ENCODE data around the gene ABCA13. TPM values are rescaled to one million over a fixed set of nuclear protein-coding genes. Genes with fewer than 3 reads are reported as not detected.

Gene ABCA13
- total RNA-seq, 1 experiment from 2014 or later = 1.7 TPM

- no peak overlapping the region for H3K27ac ChIP-seq (ENCODE audit: low read length)
- intact Hi-C loops (cut with micrococcal nuclease; ENCODE audit: unreplicated experiment) (no loop called here), in situ Hi-C loops (cut with HindIII; ENCODE audit: low pct_unique_long_range_greater_than_20kb, low sequenced_read_pairs) (no loop called here)
- no peaks in the 10 kb centered on the region for H3K4me1 ChIP-seq (ENCODE audit: control insufficient read depth, insufficient read depth, low read length)
- H3K27me3 ChIP-seq (ENCODE audit: control insufficient read depth, insufficient read depth, low read length) = no peaks in the 10 kb centered on the region
- no peak for ATAC-seq
- TF ChIP-seq REST (IDR thresholded peaks at IDR 0.05; ENCODE audit: insufficient read depth in 1 of 2, low read depth in 2 of 2, low read length in 1 of 2) (no peak), TCF7L2 (IDR thresholded peaks at IDR 0.05; ENCODE audit: low read depth, low read length) (no peak), SIN3A (IDR thresholded peaks at IDR 0.05; ENCODE audit: borderline replicate concordance, insufficient read depth, low read depth, low read length) (no peak), CTCF (IDR thresholded peaks at IDR 0.05) (no peak)
- no TSS peak for BruUV-seq (replicated peaks)
- no peaks in the 10 kb centered on the region for H3K9me3 ChIP-seq (ENCODE audit: control insufficient read depth, insufficient read depth, low read depth, low read length)
- no peak for DNase-seq (ENCODE audit: low read depth, low spot score)
- ChIA-PET CTCF (no interaction called here), POLR2A (no interaction called here)
- H3K4me3 ChIP-seq (ENCODE audit: low read depth in 2 of 2, low read length in 2 of 2) = no peak overlapping the region
- H3K36me3 ChIP-seq (ENCODE audit: control insufficient read depth, insufficient read depth, low read length) = no peaks in the 10 kb centered on the region
These were observed 496.1 kb downstream of the ABCA13 start for GRCh38 chr7:48667407-48667806.

- no peaks in the 10 kb centered on the region for H3K27me3 ChIP-seq (ENCODE audit: control insufficient read depth, insufficient read depth, low read length)
- no peak for ATAC-seq
- no peak for DNase-seq (ENCODE audit: low read depth, low spot score)
- TF ChIP-seq REST (IDR thresholded peaks at IDR 0.05; ENCODE audit: insufficient read depth in 1 of 2, low read depth in 2 of 2, low read length in 1 of 2) (no peak), TCF7L2 (IDR thresholded peaks at IDR 0.05; ENCODE audit: low read depth, low read length) (no peak), SIN3A (IDR thresholded peaks at IDR 0.05; ENCODE audit: borderline replicate concordance, insufficient read depth, low read depth, low read length) (no peak), POLR2AphosphoS5 (IDR thresholded peaks at IDR 0.05; ENCODE audit: low read depth, low read length) (no peak), CTCF (IDR thresholded peaks at IDR 0.05) (no peak)
- intact Hi-C loops (cut with micrococcal nuclease; ENCODE audit: unreplicated experiment) (no loop called here), in situ Hi-C loops (cut with HindIII; ENCODE audit: low pct_unique_long_range_greater_than_20kb, low sequenced_read_pairs) (no loop called here)
- no peaks in the 10 kb centered on the region for H3K36me3 ChIP-seq (ENCODE audit: control insufficient read depth, insufficient read depth, low read length)
- no peaks in the 10 kb centered on the region for H3K4me1 ChIP-seq (ENCODE audit: control insufficient read depth, insufficient read depth, low read length)
- no peak overlapping the region for H3K4me3 ChIP-seq (ENCODE audit: low read depth in 2 of 2, low read length in 2 of 2)
- no peak overlapping the region for H3K27ac ChIP-seq (ENCODE audit: low read length)
- CTCF ChIA-PET = no interaction called here
- BruUV-seq (replicated peaks) = no TSS peak
- no peaks in the 10 kb centered on the region for H3K9me3 ChIP-seq (ENCODE audit: control insufficient read depth, insufficient read depth, low read depth, low read length)
- POLR2A ChIA-PET = no interaction called here
These were observed 500.4 kb downstream of the ABCA13 start for GRCh38 chr7:48671656-48672055.

All from Panc1 (cell line).